ENCODE data around the gene SMIM27. TPM values are rescaled to one million over a fixed set of nuclear protein-coding genes. Genes with fewer than 3 reads are reported as not detected.

Gene SMIM27
- total and polyA plus RNA-seq, 2 of the 13 experiments (the other 11 are each of a cell fraction or from before 2014, with no cell fraction given) = 17.9 to 19.0 TPM

DNA sequence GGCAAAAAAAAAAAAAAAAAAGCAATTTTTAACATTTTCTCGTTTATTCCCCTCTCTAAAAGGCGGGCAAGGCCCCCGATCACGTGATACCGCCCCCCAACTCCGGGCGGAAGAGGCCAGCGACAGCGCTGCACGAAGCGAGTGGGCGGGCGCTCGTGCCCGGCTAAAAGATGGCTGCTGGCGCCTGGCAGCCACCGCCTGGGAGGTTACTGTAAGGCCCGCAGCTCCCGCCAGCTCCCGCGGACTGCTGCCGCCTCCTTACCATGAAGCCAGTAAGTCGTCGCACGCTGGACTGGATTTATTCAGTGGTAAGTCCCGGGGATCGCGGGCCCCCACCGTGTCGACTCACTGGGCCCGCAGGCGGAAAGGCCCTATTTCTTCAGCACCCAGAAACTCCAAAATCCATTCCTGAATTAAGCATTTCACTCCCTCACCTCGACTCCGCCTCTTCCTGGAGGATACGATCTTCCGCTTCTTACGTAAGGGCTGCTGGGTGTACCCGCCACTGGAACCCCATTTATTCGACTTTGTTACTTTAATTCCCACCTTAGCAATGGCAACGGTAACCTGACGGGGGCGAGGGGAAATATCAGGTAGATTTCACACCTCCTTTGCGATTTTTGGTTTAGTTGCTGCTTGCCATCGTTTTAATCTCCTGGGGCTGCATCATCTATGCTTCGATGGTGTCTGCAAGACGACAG, at the start of gene SMIM27, which contains the start of gene TOPORS (continued):
- TF ChIP-seq, protein P1, sequence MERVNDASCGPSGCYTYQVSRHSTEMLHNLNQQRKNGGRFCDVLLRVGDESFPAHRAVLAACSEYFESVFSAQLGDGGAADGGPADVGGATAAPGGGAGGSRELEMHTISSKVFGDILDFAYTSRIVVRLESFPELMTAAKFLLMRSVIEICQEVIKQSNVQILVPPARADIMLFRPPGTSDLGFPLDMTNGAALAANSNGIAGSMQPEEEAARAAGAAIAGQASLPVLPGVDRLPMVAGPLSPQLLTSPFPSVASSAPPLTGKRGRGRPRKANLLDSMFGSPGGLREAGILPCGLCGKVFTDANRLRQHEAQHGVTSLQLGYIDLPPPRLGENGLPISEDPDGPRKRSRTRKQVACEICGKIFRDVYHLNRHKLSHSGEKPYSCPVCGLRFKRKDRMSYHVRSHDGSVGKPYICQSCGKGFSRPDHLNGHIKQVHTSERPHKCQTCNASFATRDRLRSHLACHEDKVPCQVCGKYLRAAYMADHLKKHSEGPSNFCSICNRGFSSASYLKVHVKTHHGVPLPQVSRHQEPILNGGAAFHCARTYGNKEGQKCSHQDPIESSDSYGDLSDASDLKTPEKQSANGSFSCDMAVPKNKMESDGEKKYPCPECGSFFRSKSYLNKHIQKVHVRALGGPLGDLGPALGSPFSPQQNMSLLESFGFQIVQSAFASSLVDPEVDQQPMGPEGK (CRISPR knock-in tag; IDR thresholded peaks at IDR 0.05) = peak; percentile 96
- TF ChIP-seq, protein P2, sequence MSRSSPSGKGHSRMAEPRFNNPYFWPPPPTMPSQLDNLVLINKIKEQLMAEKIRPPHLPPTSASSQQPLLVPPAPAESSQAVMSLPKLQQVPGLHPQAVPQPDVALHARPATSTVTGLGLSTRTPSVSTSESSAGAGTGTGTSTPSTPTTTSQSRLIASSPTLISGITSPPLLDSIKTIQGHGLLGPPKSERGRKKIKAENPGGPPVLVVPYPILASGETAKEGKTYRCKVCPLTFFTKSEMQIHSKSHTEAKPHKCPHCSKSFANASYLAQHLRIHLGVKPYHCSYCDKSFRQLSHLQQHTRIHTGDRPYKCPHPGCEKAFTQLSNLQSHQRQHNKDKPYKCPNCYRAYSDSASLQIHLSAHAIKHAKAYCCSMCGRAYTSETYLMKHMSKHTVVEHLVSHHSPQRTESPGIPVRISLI (CRISPR knock-in tag; IDR thresholded peaks at IDR 0.05; ENCODE audit: borderline replicate concordance) = no peak
- TF ChIP-seq HDAC1 (CRISPR knock-in tag; IDR thresholded peaks at IDR 0.05) (peak; percentile 85), ARNTL (CRISPR knock-in tag; IDR thresholded peaks at IDR 0.05) (peak; percentile 59; the same call in 1 of the 2 replicates), ZNF282 (IDR thresholded peaks at IDR 0.05; ENCODE audit: partially characterized antibody) (no peak), CCDC6 (CRISPR knock-in tag; IDR thresholded peaks at IDR 0.05) (peak; percentile 46; the same call in 1 of the 2 replicates), FOXA3 (CRISPR knock-in tag; IDR thresholded peaks at IDR 0.05) (peak; percentile 46; the same call in 1 of the 2 replicates), ZNF652 (CRISPR knock-in tag; IDR thresholded peaks at IDR 0.05; ENCODE audit: borderline replicate concordance, low read depth) (no peak; the same call in 1 of the 2 replicates), CREB1 (IDR thresholded peaks at IDR 0.05) (no peak), CREB1 (CRISPR knock-in tag; IDR thresholded peaks at IDR 0.05) (peak; percentile 79), TBX3 (IDR thresholded peaks at IDR 0.05; ENCODE audit: borderline replicate concordance) (no peak), RBFOX2 (IDR thresholded peaks at IDR 0.05; ENCODE audit: low read depth, low read length) (peak; percentile 94), KDM4B (CRISPR knock-in tag; IDR thresholded peaks at IDR 0.05) (peak; percentile 71; the same call in 1 of the 2 replicates), ATRX (CRISPR knock-in tag; IDR thresholded peaks at IDR 0.05; ENCODE audit: borderline replicate concordance) (no peak), ZNF260 (CRISPR knock-in tag; IDR thresholded peaks at IDR 0.05; ENCODE audit: borderline replicate concordance, low read depth) (no peak), SNAPC2 (CRISPR knock-in tag; IDR thresholded peaks at IDR 0.05) (no peak; the same call in 1 of the 2 replicates)
- TF ChIP-seq, protein P3, sequence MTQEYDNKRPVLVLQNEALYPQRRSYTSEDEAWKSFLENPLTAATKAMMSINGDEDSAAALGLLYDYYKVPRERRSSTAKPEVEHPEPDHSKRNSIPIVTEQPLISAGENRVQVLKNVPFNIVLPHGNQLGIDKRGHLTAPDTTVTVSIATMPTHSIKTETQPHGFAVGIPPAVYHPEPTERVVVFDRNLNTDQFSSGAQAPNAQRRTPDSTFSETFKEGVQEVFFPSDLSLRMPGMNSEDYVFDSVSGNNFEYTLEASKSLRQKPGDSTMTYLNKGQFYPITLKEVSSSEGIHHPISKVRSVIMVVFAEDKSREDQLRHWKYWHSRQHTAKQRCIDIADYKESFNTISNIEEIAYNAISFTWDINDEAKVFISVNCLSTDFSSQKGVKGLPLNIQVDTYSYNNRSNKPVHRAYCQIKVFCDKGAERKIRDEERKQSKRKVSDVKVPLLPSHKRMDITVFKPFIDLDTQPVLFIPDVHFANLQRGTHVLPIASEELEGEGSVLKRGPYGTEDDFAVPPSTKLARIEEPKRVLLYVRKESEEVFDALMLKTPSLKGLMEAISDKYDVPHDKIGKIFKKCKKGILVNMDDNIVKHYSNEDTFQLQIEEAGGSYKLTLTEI (CRISPR knock-in tag; conservative IDR thresholded peaks at IDR 0.05) = no peak
- TF ChIP-seq, protein P4, sequence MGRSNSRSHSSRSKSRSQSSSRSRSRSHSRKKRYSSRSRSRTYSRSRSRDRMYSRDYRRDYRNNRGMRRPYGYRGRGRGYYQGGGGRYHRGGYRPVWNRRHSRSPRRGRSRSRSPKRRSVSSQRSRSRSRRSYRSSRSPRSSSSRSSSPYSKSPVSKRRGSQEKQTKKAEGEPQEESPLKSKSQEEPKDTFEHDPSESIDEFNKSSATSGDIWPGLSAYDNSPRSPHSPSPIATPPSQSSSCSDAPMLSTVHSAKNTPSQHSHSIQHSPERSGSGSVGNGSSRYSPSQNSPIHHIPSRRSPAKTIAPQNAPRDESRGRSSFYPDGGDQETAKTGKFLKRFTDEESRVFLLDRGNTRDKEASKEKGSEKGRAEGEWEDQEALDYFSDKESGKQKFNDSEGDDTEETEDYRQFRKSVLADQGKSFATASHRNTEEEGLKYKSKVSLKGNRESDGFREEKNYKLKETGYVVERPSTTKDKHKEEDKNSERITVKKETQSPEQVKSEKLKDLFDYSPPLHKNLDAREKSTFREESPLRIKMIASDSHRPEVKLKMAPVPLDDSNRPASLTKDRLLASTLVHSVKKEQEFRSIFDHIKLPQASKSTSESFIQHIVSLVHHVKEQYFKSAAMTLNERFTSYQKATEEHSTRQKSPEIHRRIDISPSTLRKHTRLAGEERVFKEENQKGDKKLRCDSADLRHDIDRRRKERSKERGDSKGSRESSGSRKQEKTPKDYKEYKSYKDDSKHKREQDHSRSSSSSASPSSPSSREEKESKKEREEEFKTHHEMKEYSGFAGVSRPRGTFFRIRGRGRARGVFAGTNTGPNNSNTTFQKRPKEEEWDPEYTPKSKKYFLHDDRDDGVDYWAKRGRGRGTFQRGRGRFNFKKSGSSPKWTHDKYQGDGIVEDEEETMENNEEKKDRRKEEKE (IDR thresholded peaks at IDR 0.05) = no peak
- TF ChIP-seq, protein P5, sequence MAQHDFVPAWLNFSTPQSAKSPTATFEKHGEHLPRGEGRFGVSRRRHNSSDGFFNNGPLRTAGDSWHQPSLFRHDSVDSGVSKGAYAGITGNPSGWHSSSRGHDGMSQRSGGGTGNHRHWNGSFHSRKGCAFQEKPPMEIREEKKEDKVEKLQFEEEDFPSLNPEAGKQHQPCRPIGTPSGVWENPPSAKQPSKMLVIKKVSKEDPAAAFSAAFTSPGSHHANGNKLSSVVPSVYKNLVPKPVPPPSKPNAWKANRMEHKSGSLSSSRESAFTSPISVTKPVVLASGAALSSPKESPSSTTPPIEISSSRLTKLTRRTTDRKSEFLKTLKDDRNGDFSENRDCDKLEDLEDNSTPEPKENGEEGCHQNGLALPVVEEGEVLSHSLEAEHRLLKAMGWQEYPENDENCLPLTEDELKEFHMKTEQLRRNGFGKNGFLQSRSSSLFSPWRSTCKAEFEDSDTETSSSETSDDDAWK (CRISPR knock-in tag; IDR thresholded peaks at IDR 0.05) = no peak

Data from HepG2 (cell line).